Stimulated activated CD4-positive, alpha-beta T cell treated with anti-CD3 and anti-CD28 coated beads, Interleukin-4, amount 100 ng/mL, for 4 hours (primary cell): ENCODE data around the gene FAM200A.
"Not testable (repeated sequence)": the region's sequence is repeated elsewhere in the genome, so short reads cannot be mapped to it uniquely, and the experiment has no call there.

ENCODE experiments used
- DNase-seq, 2 experiments: peaks; one replicate each; pipeline ENCODE4 v3.0.0-alpha.2; 2020

Gene FAM200A

DNA sequence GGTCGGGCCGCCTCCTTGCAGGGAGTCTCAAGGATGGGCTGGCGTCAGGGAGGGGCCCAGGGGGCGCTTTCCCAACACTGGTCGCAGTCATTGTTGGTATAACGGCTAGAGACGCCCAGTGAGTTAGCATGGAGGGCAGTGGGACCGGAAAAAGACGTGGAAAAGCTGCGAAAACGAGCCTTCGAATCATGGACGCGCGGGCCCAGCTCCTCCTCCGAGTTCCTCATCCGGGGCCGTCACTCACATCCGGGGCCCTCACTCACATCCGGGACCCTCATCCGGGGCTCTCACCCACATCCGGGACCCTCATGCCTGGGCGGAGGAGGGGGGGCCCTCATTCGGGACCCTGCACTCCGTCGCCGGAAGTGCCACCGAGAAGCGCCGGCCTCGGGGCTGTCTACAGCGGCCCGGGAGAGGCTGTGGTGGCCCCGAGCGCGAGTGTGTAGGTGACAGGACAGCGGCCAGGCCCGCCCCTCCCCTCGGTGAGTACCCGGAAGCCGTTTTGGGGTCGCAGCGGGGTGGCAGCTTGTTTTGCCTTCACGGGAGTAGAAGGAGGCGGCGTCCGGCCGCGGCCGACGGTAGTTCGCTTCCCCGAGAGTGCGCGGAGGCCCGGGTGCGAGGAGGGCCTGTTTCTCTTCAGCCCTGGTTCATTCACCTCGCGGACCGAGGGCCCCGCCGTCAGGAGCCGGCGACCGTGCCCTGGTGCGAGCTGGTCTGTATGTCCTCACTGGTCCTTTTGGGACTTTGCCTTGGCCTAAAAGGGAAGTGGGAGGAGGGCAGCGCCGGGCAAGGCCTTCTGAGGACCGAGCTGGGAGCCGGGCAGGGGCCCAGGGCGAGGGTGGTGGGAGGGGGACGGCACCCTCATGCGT lies 6.6 kb upstream of the FAM200A start, which contains the start of gene ZNF655:
Gene ZNF655 (plus strand): TSS at position 337 of the 869 bp plus-strand sequence. CDS start 1,918 bp downstream, outside the sequence.
- peak; percentile 82 to 83 for DNase-seq

DNA sequence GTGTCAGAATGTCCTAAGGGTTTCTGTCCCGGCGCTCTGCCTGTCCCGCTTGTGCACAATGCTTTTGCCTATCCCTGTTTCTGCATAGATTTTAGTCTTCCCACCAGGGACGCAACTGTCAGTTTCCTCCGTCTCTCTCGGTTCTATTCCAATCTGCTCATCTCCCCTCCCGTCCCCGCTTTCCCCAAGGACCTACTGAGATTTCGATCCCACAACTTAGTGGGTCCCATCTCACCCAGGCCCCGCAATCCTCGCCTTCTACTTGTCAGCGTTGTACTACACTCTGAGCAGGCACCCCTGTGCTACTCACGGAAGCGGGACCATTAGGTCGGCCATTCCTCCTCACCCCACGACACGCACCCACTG lies 6.0 kb upstream of the FAM200A start:
- DNase-seq, result no peak

DNA sequence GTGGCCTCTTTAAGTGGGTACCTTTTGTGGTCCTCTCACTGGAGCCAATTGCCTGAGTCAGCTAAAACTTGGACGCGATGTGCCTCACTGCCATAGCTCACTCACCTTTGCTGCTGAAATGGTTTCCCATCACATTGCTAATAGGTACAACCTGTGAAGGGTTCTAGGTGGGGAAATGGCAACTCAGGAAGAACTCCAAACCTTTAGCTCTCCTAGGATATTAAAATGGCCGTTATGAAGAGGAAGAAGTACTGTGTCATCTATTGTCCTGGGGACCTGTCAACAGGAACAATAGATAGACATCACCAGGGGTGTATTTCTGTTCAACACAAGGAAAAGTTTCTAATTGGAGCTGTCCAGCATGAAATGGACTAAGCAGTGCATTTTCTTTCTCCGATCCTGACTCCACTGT lies 5.3 kb upstream of the FAM200A start:
- no peak for DNase-seq

DNA sequence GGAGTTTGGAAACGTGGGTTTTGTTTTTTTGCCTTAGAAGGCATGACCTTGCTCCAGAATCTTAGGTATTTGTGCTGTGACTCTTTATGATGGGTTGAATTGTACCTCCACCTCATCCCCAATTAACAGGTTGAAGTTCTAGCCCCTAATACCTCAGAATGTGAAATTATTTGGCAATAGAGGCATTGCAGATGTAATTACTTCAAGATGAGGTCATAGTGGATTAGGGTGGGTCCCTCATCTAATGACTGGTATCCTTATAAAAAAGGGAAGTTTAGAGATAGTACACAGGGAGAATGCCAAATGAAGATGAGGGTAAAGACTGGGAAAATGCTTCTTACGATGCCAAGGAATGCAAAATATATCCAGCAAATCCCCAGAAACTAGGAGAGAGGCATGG lies 3.0 kb upstream of the FAM200A start:
- no peak for DNase-seq

DNA sequence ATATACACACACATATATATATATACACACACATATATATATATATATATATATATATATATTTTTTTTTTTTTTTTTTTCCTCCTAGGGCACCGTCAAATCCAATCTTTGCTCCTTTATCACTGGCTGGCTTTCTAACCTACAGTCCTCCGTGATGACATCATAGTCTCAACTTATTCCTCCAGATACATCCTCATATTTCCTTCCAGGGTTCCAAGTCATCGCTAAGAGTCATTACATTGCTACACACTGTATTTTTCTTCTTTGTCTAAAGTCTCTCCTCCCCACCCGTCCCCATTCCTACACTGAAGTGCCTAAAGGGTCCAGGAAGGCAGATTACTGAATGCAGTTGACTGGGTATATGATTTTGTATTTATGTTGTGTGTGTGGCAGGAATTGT lies 1.1 kb upstream of the FAM200A start:
- DNase-seq, result no peak

DNA sequence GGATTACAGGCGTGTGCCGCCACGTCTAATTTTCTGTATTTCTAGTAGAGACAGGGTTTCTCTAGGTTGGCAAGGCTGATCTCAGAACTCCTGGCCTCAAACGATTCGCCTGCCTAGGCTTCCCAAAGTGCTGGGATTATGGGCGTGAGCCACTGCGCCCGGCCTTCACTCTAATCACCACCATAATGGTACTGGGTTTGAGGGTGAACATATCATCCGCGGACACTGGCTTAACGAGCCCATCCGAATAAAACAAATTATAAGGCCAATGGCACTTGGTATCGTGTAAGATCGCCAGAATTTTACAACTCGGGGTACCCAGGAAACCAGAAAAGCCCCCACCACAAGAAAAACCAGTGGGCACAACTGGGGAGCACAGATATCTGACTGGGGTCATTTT lies 580 bp downstream of the FAM200A start:
- DNase-seq, result no peak

DNA sequence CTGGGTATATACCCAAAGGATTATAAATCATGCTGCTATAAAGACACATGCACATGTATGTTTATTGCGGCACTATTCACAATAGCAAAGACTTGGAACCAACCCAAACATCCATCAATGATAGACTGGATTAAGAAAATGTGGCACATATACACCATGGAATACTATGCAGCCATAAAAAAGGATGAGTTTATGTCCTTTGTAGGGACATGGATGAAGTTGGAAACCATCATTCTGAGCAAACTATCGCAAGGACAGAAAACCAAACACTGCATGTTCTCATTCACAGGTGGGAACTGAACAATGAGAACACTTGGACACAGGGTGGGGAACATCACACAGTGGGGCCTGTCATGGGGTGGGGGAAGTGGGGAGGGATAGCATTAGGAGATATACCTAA lies 2.4 kb downstream of the FAM200A start:
- not testable (repeated sequence) for DNase-seq

DNA sequence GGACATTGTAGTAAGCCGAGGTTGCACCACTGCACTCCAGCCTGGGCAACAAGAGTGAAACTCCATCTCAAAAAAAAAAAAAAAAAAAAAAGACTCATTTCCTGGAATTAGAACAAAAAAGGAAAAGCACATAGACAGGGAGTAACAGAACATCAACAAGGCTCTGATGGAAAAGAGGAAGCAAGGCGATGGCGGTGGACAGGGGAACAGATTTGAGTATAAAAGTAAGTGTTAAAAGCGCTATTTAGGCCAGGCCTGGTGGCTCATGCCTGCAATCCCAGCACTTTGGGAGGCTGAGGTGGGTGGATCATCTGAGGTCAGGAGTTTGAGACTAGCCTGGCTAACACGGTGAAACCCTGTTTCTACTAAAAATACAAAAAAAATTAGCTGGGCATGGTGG lies 6.6 kb downstream of the FAM200A start:
- not testable (repeated sequence) for DNase-seq

DNA sequence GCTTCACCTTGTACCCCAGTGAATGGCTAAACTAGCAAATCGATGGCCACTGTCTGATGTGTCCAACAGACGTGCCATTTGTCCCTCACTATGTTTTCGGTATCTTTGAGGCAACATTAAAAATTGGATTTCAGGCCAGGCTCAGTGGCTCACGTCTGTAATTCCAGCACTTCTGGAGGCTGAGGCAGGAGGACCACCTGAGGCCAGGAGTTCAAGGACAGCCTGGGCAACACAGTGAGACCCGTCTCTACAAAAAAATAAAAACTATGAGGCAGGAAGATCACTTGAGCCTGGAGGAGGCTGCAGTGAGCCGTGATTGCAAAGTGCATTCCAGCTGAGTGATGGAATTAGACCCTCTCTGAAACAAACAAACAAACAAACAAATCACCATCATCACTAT lies 8.0 kb downstream of the FAM200A start:
- no peak for DNase-seq

DNA sequence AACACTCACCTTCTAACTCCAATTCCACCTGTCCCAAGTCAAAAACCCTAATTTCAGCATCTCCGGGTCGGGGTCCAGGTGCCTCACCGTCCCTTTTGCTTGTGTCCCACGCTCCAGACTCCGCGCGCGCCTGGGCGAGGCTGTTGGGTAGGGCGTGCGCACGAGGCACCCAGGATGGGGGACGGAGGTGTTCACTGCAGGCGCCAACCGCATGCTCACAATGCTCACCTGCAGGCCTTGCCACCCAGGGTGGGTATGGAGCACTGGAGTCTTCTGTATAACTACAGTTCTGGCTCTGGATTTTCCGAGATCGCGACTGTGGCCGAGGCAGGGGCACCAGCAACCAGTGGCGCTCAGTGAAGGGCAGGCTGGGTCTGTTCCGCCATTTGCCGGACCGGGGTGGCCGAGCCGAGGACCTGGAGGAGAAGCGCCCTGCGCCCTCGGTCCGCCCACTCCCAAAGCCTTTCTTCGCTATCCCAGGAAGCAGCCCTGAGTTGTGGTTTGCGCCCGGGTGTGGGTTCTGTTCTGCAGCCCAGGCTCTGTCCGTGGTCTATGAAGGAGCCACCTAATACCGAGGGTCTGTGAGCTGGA lies 8.7 kb downstream of the FAM200A start:
- DNase-seq, result no peak

DNA sequence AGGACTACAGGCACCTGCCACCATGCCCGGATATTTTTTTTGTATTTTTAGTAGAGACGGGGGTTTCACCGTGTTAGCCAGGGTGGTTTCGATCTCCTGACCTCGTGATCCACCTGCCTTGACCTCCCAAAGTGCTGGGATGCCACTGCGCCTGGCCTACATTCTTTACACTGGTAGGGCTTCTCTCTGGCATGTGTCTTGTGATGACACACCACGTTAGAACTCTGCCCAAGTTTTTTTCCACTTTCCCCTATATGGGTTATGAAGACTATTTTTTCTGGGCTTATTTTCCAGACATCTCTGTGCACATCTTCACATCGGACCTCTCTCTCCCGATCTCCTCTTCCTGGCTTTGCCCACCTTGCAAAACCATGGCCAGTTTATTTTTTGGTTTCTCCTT lies 10.7 kb downstream of the FAM200A start:
- no peak for DNase-seq

DNA sequence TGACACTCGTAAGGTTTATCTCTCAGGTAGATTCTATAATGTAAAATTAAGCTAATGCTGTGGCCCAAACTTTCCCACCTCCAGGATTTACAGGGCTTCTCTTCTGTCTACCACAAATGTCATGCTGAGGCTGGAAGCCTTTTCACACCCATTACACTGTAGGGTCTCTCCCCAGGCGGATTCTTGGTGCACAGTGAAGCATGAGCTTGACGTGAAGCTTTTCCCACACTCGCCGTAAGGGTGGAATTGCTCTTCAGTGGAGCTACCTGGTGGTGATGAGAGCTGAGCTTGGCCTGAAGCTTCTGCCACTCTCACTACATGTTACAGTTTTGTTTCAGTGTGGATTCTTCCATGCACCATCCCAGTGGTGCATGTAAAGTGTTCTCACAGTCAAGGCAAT lies 11.4 kb downstream of the FAM200A start:
- no peak for DNase-seq

DNA sequence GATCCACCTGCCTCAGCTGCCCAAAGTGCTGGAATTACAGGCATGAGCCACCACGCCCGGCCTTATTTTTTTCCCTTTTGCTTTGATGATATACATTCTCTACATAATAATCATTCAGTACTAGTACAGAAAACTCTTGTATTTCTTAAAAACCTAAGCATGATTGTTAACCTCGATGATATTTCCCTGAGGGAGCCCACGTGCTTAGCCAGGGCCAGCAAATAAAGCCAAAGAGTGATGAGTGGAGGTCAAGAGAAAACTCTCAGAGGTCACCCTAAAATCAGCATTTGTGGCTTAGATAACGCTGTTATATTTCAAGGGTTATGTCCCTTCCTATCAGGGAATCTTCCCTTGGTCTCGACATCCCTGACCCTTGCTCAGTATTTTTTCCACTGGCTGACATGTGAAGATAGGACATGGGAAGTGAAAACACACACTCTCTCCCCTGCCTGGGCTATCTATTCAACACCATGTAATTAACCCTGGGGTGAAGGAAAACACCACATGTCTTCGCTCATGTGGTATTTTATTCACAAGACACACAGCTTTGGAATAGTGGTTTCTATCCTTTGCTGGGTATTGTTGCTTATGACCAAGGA lies 12.6 kb downstream of the FAM200A start:
- no peak for DNase-seq

DNA sequence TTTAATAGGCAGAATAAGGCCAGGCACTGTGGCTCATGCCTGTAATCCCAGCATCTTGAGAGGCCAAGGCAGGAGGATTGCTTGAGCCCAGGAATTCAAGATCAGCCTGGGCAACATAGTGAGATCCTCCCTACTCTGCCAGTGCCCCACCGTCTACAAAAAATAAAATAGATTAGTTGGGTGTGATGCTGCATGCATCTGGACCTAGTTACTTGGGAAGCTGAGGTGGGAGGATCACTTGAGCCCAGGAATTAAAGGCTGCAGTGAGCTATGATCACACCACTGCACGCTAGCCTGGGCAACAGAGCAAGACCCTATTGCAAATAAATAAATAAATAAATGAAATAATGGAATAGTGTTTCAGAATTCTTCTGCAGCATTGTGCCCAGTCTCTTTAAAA lies 16.2 kb downstream of the FAM200A start:
- DNase-seq, result no peak

DNA sequence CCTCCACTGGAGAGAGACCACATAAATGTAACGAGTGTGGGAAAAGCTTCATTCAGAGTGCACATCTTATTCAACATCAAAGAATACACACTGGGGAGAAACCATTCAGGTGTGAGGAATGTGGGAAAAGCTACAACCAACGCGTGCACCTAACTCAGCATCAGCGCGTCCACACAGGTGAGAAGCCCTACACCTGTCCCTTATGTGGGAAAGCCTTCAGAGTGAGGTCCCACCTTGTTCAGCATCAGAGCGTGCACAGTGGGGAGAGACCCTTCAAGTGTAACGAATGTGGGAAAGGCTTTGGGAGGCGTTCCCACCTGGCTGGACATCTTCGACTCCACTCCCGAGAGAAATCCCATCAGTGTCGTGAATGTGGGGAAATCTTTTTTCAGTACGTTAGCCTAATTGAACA lies 20.6 kb downstream of the FAM200A start:
- no peak for DNase-seq

DNA sequence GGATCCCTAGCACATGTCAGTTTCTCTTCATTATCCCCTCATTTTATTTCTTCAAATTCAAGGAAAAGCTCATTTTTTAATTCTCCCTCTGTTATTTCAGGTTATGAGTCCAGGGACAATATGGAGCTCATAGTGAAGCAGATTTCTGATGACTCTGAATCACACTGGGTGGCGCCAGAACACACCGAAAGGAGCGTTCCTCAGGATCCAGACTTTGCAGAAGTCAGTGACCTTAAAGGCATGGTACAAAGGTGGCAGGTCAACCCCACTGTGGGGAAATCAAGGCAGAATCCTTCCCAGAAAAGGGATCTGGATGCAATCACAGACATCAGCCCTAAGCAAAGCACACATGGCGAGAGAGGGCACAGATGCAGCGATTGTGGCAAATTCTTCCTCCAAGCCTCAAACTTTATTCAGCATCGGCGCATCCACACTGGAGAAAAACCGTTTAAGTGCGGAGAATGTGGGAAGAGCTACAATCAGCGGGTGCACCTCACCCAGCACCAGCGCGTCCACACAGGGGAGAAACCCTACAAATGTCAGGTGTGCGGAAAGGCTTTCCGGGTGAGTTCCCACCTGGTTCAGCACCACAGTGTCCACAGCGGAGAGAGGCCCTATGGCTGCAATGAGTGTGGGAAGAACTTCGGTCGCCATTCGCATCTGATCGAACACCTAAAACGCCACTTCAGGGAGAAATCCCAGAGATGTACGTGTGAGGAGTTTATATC lies 26.0 kb downstream of the FAM200A start:
- peak in 1 of 2 experiments; percentile 16 for DNase-seq

DNA sequence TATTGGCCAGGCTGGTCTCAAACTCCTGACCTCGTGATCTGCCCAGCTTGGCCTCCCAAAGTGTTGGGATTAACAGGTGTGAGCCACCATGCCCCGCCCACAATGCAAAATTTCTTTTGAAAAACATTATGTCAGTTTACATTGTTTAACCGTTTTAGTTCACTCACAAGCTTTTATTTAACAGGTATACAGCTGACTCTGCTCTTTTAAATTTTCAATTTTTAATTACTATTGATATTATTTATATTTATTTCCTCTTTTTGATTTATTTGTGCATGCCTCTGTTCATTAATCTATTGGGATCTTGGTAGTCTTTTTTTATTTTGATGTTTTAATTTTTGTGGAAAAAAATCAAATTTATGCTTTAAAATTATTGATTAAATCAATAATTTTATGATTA lies 30.5 kb downstream of the FAM200A start:
- DNase-seq, result no peak

DNA sequence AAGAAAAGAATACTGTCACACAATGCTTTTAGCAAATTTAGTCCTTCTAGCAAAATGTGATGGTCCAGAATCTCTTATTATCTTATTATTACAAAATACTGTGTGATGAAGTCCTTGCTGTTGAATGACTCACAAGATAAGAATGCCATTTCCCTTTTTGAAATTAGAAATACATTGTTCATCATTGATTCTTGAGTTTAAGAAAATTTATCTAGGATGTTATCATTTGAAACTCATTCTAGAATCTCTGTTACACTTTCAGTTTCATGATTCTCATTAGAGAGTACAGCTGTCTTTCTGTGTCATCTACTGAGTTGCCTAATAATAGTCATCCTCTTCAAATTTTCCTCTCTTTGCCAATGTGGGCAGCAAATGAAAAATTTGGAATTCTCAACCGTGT lies 37.9 kb downstream of the FAM200A start:
- no peak for DNase-seq

DNA sequence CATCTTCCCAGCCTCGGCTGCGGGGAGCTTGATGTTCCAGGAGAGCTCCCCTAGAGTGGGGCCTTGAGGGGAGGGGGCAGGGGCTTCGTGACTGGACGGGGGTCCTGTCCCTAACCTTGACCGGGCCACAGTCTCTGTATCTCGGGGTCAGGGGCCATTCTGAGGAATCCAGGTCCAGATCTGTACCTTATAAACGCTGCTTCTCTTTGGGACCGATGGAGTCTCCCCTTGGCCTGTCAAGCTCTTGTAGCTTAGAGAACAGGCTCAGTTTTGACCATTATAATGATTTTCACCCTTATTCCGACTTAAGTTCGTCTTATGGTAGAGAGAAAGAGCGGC lies 46.6 kb downstream of the FAM200A start:
- DNase-seq, result no peak

DNA sequence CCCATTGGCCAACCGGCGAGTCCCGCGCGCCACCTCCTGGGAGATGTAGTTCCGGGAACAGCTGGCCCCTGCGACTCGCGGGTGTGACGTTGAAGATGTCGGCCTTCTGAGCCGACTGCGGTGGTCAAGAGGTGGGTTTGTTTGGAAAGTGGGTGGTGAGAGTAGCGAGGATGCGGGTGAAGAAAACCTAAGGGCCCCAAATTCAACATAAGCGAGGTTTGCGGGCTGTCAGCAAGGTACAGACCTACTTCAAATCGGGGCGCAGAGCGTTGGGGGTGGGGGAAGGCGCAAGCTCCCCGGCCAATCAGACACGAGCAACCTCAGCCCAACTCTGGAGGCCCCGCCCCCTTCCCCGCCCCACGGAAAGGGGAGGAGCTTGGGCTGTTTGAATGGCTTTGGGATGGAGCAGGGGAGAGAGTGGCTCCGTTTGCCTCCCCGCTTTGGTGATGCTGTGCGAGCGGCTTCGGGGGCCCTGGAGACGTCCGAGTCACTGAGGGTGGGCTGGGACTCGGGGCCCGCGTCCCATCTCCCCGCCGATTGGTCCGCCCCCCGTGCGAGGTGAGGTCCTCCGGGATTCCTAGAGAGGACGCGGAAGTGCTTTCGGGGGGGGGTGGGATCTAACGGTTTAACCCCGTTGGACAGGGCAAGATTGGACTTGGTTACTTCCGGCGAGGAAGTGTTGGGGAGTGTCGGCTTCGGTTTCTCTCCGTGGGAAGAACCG lies 47.2 kb downstream of the FAM200A start, which contains the start of gene ZKSCAN5:
Gene ZKSCAN5 (plus strand): TSS at position 60 of the 721 bp plus-strand sequence. CDS start 1,383 bp downstream, outside the sequence.
- DNase-seq, result peak; percentile 95 to 97

DNA sequence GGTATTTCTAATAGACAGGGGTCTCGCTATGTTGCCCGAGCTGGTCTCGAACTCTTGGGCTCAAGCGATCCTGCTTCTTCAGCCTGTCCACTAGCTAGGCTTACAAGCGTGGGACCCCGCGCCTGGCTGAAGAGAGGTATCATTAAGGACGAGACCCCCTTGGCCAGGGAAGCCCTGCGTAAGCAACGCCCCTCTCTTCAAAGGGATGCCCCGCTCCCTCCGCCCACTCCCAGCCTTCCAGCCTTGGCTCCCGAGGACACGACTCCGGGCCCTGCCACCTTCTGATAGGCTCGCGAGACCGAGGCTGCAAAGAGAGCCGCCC lies 47.7 kb downstream of the FAM200A start:
- DNase-seq, result no peak

DNA sequence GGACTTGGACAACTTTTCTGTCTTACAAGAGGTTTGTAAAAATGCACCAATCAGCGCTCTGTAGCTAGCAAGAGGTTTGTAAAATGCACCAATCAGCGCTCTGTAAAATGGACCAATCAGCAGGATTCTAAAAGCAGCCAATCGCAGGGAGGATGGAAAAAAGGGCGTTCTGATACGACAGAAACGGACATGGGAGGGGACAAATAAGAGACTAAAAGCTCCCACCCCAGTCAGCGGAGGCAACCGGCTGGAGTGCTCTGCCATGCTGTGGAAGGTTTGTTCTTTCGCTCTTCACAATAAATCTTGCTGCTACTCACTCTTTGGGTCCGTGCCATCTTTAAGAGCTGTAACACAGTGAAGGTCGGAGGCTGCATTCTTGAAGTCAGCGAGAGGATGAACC lies 50.7 kb downstream of the FAM200A start:
- not testable (repeated sequence) for DNase-seq

DNA sequence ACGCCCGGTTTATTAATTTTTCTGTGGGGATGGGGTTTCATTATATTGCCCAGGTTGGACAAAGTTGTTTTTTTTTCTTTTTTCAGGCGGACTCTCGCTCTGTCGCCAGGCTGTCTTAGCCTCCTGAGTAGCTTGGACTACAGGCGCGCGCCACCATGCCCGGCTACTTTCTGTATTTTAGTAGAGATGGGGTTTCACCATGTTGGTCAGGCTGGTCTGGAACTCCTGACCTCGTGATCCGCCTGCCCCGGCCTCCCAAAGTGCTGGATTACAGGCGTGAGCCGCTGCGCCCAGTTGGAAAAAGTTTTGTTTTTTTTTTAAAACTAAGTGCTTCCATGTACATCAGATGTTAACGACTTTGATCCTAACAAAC lies 51.3 kb downstream of the FAM200A start:
- DNase-seq, result no peak
